ENCODE data around the gene RNF152.
A peak's percentile ranks its signal among the peaks of the same experiment; 100 is the strongest.

Gene RNF152

GRCh38 chr18:61892683-61893308 is at the start of gene RNF152:
TSS of gene RNF152 (minus strand) at chr18:61893007. CDS start at chr18:61816463, 76,544 bp downstream.
- DNase-seq = peak; percentile 30 to 79
- H3K27ac ChIP-seq = peak within 1 kb of the TSS; percentile 92 to 93
- intact Hi-C loops (cut with DNase I; ENCODE audit: low total_unique reads) = loop anchor here (10.0 kb wide), 2 partner anchors 242 to 308 kb away; no protein-coding TSS in a partner anchor
- peaks cover 0 to 59% (median 25%) of the 10 kb centered on the region in 4 donors for H3K4me1 ChIP-seq
- no peaks in the 10 kb centered on the region for H3K9me3 ChIP-seq
- H3K27me3 ChIP-seq = no peaks in the 10 kb centered on the region
- peak in 1 of 2 experiments; percentile 7 for TF ChIP-seq CTCF (IDR thresholded peaks at IDR 0.05)
- peaks cover 15 to 22% (median 17%) of the 10 kb centered on the region in 3 donors for H3K36me3 ChIP-seq
- peak within 1 kb of the TSS; percentile 92 to 93 for H3K4me3 ChIP-seq

GRCh38 chr18:61941948-61942471 is 49.2 kb upstream of the RNF152 start:
- Histone ChIP-seq H3K4me3 (no peak overlapping the region), H3K36me3 (no peaks in the 10 kb centered on the region), H3K9me3 (no peaks in the 10 kb centered on the region), H3K4me1 (peaks cover 0 to 8% (median 0%) of the 10 kb centered on the region in 4 donors), H3K27ac (no peak overlapping the region), H3K27me3 (no peaks in the 10 kb centered on the region)
- no peak for TF ChIP-seq CTCF (IDR thresholded peaks at IDR 0.05)
- no peak for DNase-seq
- intact Hi-C loops (cut with DNase I; ENCODE audit: low total_unique reads) = loop anchor here (5.0 kb wide), 1 partner anchor 60 kb away; no protein-coding TSS in a partner anchor

- TF ChIP-seq CTCF (IDR thresholded peaks at IDR 0.05) = no peak
- H3K4me3 ChIP-seq = no peak overlapping the region
- H3K27ac ChIP-seq = no peak overlapping the region
- intact Hi-C loops (cut with DNase I; ENCODE audit: low total_unique reads) = no loop called here
- no peaks in the 10 kb centered on the region for H3K9me3 ChIP-seq
- no peaks in the 10 kb centered on the region for H3K36me3 ChIP-seq
- H3K4me1 ChIP-seq = no peaks in the 10 kb centered on the region
- H3K27me3 ChIP-seq = no peaks in the 10 kb centered on the region
- no peak for DNase-seq
These were observed 46.4 kb upstream of the RNF152 start for GRCh38 chr18:61939046-61939674.

DNA sequence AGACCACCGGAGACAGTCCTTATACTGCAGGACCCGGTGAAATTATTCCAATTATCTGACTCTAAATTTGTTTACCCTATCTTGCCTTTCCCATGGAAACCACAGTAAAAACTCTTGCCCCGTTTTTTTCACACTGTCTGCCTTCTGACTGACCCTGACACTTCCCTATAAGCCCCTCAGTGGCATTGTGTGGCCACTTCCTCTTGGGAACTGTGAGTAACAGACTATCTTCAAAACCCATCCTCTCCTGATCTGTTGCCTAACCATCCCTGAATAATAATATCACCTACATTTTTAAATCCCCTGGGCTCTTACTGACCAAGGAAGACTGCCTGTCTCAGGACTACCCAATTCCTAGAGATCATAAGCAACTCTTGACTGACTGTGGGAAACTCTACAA is 42.6 kb upstream of the RNF152 start:
- no peak for DNase-seq
- no peak overlapping the region for H3K27ac ChIP-seq
- no peaks in the 10 kb centered on the region for H3K9me3 ChIP-seq
- no peak overlapping the region for H3K4me3 ChIP-seq
- H3K36me3 ChIP-seq = no peaks in the 10 kb centered on the region
- intact Hi-C loops (cut with DNase I; ENCODE audit: low total_unique reads) = no loop called here
- no peaks in the 10 kb centered on the region for H3K4me1 ChIP-seq
- no peaks in the 10 kb centered on the region for H3K27me3 ChIP-seq
- TF ChIP-seq CTCF (IDR thresholded peaks at IDR 0.05) = no peak

DNA sequence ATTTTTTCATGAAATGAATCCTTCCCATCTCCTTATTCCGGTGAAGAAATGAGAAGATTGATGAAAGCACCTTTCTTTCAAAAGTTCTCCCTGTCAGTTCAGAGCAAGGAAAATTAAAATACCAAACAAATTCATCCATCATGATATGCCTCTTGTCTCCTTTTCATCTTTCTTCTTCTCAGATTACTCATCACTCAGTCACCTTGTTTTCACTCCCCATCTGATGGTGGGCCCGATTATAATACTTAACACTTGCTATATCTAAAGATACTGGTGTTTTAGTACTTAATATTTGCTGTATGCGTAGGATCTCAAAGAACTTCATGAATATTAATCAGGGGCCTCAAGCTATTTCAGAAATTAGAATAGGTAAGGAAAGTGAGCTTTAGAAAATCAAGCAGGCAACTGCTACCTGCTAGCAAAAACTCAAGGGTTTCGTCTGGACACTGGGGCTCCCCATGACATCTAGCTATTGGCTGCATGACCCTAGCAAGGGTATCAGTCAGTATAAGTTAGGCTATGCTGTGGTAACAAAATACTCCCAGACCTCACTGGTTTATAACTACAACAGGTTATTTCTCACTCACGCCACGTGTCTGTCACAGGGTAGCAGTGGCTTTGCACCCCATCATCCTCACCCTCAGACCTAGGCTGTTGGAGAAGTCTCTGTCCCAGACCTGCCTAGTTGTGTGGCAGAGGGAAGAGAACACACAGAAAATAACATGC is 39.0 kb upstream of the RNF152 start:
- H3K9me3 ChIP-seq = no peaks in the 10 kb centered on the region
- H3K27me3 ChIP-seq = no peaks in the 10 kb centered on the region
- no peak overlapping the region for H3K27ac ChIP-seq
- intact Hi-C loops (cut with DNase I; ENCODE audit: low total_unique reads) = no loop called here
- no peak overlapping the region for H3K4me3 ChIP-seq
- no peaks in the 10 kb centered on the region for H3K4me1 ChIP-seq
- no peak for DNase-seq
- no peak for TF ChIP-seq CTCF (IDR thresholded peaks at IDR 0.05)
- no peaks in the 10 kb centered on the region for H3K36me3 ChIP-seq

Measured in tibial artery (tissue), 4 donors.